ENCODE results near the gene MS4A7. TPM values are rescaled to one million over a fixed set of nuclear protein-coding genes. Genes with fewer than 3 reads are reported as not detected.
A peak's percentile ranks its signal among the peaks of the same experiment; 100 is the strongest.
"Not testable (repeated sequence)": the region's sequence is repeated elsewhere in the genome, so short reads cannot be mapped to it uniquely, and the experiment has no call there.

The MS4A7 gene
- not detected in 2 replicates for total RNA-seq (2014; rRNA removed; shearing (Covaris generic))

- DNase-seq (ENCODE audit: low read depth) = no peak
Observed at GRCh38 chr11:60378354-60378753, at the start of gene MS4A7. MS4A7 (plus strand) TSS chr11:60378532; CDS start chr11:60383142, 4,610 bp downstream.

GRCh38 chr11:60332846-60333245 lies 45.5 kb upstream of the MS4A7 start:
- DNase-seq (ENCODE audit: low read depth) = no peak

- peak; percentile 39 for DNase-seq (ENCODE audit: low read depth)
Observed at GRCh38 chr11:60334005-60334620, 44.2 kb upstream of the MS4A7 start.

- no peak for DNase-seq (ENCODE audit: low read depth)
Observed at GRCh38 chr11:60336767-60337391, 41.5 kb upstream of the MS4A7 start.

GRCh38 chr11:60338053-60338452 lies 40.3 kb upstream of the MS4A7 start:
- no peak for DNase-seq (ENCODE audit: low read depth)

- DNase-seq (ENCODE audit: low read depth) = no peak
Observed at GRCh38 chr11:60339356-60339755, 39.0 kb upstream of the MS4A7 start.

- DNase-seq (ENCODE audit: low read depth) = peak; percentile 13
Observed at GRCh38 chr11:60343094-60343704, 35.1 kb upstream of the MS4A7 start.

- DNase-seq (ENCODE audit: low read depth) = no peak
Observed at GRCh38 chr11:60344146-60344545, 34.2 kb upstream of the MS4A7 start.

- no peak for DNase-seq (ENCODE audit: low read depth)
Observed at GRCh38 chr11:60345489-60345888, 32.8 kb upstream of the MS4A7 start.

GRCh38 chr11:60347084-60347797 lies 31.1 kb upstream of the MS4A7 start:
- no peak for DNase-seq (ENCODE audit: low read depth)

GRCh38 chr11:60348116-60348515 lies 30.2 kb upstream of the MS4A7 start:
- DNase-seq (ENCODE audit: low read depth) = no peak

GRCh38 chr11:60349990-60350389 lies 28.3 kb upstream of the MS4A7 start:
- DNase-seq (ENCODE audit: low read depth) = no peak

- no peak for DNase-seq (ENCODE audit: low read depth)
Observed at GRCh38 chr11:60357771-60358170, 20.6 kb upstream of the MS4A7 start.

GRCh38 chr11:60360621-60361020 lies 17.7 kb upstream of the MS4A7 start:
- DNase-seq (ENCODE audit: low read depth) = no peak

- no peak for DNase-seq (ENCODE audit: low read depth)
Observed at GRCh38 chr11:60362241-60362640, 16.1 kb upstream of the MS4A7 start.

GRCh38 chr11:60363542-60364470 lies 14.5 kb upstream of the MS4A7 start:
- peak; percentile 45 for DNase-seq (ENCODE audit: low read depth)

GRCh38 chr11:60366262-60366904 lies 11.9 kb upstream of the MS4A7 start:
- not testable (repeated sequence) for DNase-seq (ENCODE audit: low read depth)

- DNase-seq (ENCODE audit: low read depth) = no peak
Observed at GRCh38 chr11:60367009-60367408, 11.3 kb upstream of the MS4A7 start.

- DNase-seq (ENCODE audit: low read depth) = no peak
Observed at GRCh38 chr11:60367896-60368295, 10.4 kb upstream of the MS4A7 start.

GRCh38 chr11:60370252-60370810 lies 8.0 kb upstream of the MS4A7 start:
- DNase-seq (ENCODE audit: low read depth) = no peak

Measured in RPMI7951 (cell line).